GM12874 (cell line): ENCODE data around the gene XCL1.

ENCODE experiments used
- CTCF ChIP-seq: IDR thresholded peaks from 2 replicates; pipeline ENCODE4 v1.5.1; 2011; ENCODE audit warnings: low read depth, mild to moderate bottlenecking, control low read depth, low read length, moderate library complexity; ENCODE audit not compliant: insufficient read depth

XCL1 gene

GRCh38 chr1:168615965-168616364 is 39.6 kb downstream of the XCL1 start:
- no peak for TF ChIP-seq CTCF

- TF ChIP-seq CTCF, result no peak
These were observed 41.8 kb downstream of the XCL1 start for GRCh38 chr1:168617974-168618750.

GRCh38 chr1:168618886-168619285 is 42.5 kb downstream of the XCL1 start:
- no peak for TF ChIP-seq CTCF

- TF ChIP-seq CTCF, result no peak
These were observed 45.0 kb downstream of the XCL1 start for GRCh38 chr1:168621356-168621755.

- no peak for TF ChIP-seq CTCF
These were observed 46.8 kb downstream of the XCL1 start for GRCh38 chr1:168623003-168623828.

GRCh38 chr1:168623831-168624230 is 47.4 kb downstream of the XCL1 start:
- no peak for TF ChIP-seq CTCF

- no peak for TF ChIP-seq CTCF
These were observed 49.9 kb downstream of the XCL1 start for GRCh38 chr1:168626326-168626725.
